Measurements from ENCODE around the gene AGMO. TPM values are rescaled to one million over a fixed set of nuclear protein-coding genes. Genes with fewer than 3 reads are reported as not detected.

The AGMO gene
- total and polyA plus RNA-seq, 2 donors (not counting 1 experiment from before 2014, with no cell fraction given) = not detected

DNA sequence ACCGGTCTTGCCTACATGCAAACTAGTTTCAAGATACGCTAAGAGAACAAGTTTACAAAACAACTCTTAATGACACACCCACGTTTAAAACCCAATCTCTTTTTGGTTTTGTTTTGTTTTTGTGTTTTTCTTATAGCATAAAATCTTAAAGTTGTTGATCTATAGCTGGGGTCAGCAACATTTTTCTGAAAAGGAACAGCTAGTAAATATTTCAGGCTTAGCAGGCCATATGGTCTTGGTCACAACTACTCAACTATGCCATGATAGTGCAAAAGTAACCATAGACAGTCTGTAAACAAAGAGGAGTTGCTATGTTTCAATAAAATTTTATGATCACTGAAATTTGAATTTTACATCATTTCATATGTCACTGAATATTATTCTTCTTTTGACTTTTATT, 327.4 kb downstream of the AGMO start:
- ATAC-seq (ENCODE audit: low read depth) (no peak), DNase-seq (no peak)
- Histone ChIP-seq H3K79me2 (ENCODE audit: control insufficient read depth, insufficient read depth, low read length) (no peaks in the 10 kb centered on the region), H3K27me3 (replicated peaks in 1 of 4; ENCODE audit: control extremely low read depth in 1 of 4, control insufficient read depth in 3 of 4, insufficient read depth in 4 of 4, low read length in 3 of 4) (no peaks in the 10 kb centered on the region), H2AFZ (ENCODE audit: insufficient read depth, low read depth, low read length, poor library complexity, severe bottlenecking) (no peak overlapping the region), H3K4me3 (ENCODE audit: control extremely low read depth in 1 of 5, extremely low read depth in 1 of 5, insufficient read depth in 1 of 5, low read depth in 2 of 5, low read length in 4 of 5) (no peak overlapping the region), H3K36me3 (replicated peaks in 1 of 2; ENCODE audit: control extremely low read depth in 1 of 2, control insufficient read depth in 1 of 2, extremely low read depth in 1 of 2, insufficient read depth in 2 of 2, low read length in 1 of 2) (no peaks in the 10 kb centered on the region), H4K20me1 (ENCODE audit: control insufficient read depth, insufficient read depth, low read length, poor library complexity, severe bottlenecking) (no peaks in the 10 kb centered on the region), H3K4me1 (ENCODE audit: control insufficient read depth in 2 of 2, insufficient read depth in 2 of 2, low read length in 2 of 2) (no peaks in the 10 kb centered on the region), H3K27ac (ENCODE audit: low read length in 2 of 2) (no peak overlapping the region), H3K4me2 (replicated peaks; ENCODE audit: low read depth, low read length, poor library complexity, severe bottlenecking) (no peak overlapping the region), H3K9ac (ENCODE audit: low read length) (no peak overlapping the region), H3K9me3 (ENCODE audit: control extremely low read depth in 1 of 3, control insufficient read depth in 2 of 3, insufficient read depth in 1 of 3, low read length in 2 of 3) (no peaks in the 10 kb centered on the region)
- Mint-ChIP-seq H3K27me3 (no peaks in the 10 kb centered on the region), H3K4me3 (no peak overlapping the region), H3K27ac (no peak overlapping the region), H3K9me3 (ENCODE audit: insufficient read depth) (peaks cover 10% of the 10 kb centered on the region), H3K4me1 (no peaks in the 10 kb centered on the region)
- ChIA-PET CTCF (no interaction called here), POLR2A (no interaction called here)
- intact Hi-C loops (cut with micrococcal nuclease) = no loop called here
- WGBS (ENCODE audit: insufficient coverage) = no CpG with 5 or more reads among the region's 3 CpGs
- TF ChIP-seq, protein P1, sequence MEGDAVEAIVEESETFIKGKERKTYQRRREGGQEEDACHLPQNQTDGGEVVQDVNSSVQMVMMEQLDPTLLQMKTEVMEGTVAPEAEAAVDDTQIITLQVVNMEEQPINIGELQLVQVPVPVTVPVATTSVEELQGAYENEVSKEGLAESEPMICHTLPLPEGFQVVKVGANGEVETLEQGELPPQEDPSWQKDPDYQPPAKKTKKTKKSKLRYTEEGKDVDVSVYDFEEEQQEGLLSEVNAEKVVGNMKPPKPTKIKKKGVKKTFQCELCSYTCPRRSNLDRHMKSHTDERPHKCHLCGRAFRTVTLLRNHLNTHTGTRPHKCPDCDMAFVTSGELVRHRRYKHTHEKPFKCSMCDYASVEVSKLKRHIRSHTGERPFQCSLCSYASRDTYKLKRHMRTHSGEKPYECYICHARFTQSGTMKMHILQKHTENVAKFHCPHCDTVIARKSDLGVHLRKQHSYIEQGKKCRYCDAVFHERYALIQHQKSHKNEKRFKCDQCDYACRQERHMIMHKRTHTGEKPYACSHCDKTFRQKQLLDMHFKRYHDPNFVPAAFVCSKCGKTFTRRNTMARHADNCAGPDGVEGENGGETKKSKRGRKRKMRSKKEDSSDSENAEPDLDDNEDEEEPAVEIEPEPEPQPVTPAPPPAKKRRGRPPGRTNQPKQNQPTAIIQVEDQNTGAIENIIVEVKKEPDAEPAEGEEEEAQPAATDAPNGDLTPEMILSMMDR (IDR thresholded peaks at IDR 0.05) = no peak
- TF ChIP-seq EZH2 (IDR thresholded peaks at IDR 0.05; ENCODE audit: borderline replicate concordance, insufficient read depth, low read depth, low read length, poor library complexity, severe bottlenecking) = no peak

DNA sequence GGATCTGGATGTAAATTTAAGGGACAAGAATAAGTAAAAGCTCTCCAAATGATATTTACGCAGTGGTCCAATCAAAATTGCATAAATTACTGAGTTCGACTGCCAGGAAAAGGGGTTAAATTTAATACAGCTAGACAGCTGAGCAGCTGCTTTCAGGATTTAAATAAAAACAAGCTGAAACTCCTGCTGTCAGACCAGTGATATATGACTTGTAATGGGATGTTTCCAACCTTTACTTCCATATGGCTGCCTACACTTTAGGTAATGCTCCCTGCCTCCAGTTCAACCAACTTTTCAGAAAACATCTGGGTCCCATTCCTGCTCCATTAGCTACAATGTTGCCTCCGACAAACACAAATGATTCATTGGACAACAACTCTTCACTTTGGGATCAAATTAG, 333.0 kb downstream of the AGMO start:
- H3K9me3 ChIP-seq (ENCODE audit: control extremely low read depth in 1 of 3, control insufficient read depth in 2 of 3, insufficient read depth in 1 of 3, low read length in 2 of 3) = no peaks in the 10 kb centered on the region
- H3K27me3 ChIP-seq (replicated peaks in 1 of 4; ENCODE audit: control extremely low read depth in 1 of 4, control insufficient read depth in 3 of 4, insufficient read depth in 4 of 4, low read length in 3 of 4) = no peaks in the 10 kb centered on the region
- intact Hi-C loops (cut with micrococcal nuclease) = no loop called here
- no peak overlapping the region for H3K4me3 ChIP-seq (ENCODE audit: control extremely low read depth in 1 of 5, extremely low read depth in 1 of 5, insufficient read depth in 1 of 5, low read depth in 2 of 5, low read length in 4 of 5)
- Mint-ChIP-seq H3K4me1 (no peaks in the 10 kb centered on the region), H3K27me3 (no peaks in the 10 kb centered on the region), H3K27ac (no peak overlapping the region), H3K4me3 (no peak overlapping the region), H3K9me3 (ENCODE audit: insufficient read depth) (peaks cover 6% of the 10 kb centered on the region)
- H3K4me2 ChIP-seq (replicated peaks; ENCODE audit: low read depth, low read length, poor library complexity, severe bottlenecking) = no peak overlapping the region
- H2AFZ ChIP-seq (ENCODE audit: insufficient read depth, low read depth, low read length, poor library complexity, severe bottlenecking) = no peak overlapping the region
- no peak overlapping the region for H3K27ac ChIP-seq (ENCODE audit: low read length in 2 of 2)
- TF ChIP-seq EZH2 (IDR thresholded peaks at IDR 0.05; ENCODE audit: borderline replicate concordance, insufficient read depth, low read depth, low read length, poor library complexity, severe bottlenecking) = no peak
- TF ChIP-seq, protein P1 (IDR thresholded peaks at IDR 0.05) = no peak
- ChIA-PET POLR2A (no interaction called here), CTCF (no interaction called here)
- no peaks in the 10 kb centered on the region for H4K20me1 ChIP-seq (ENCODE audit: control insufficient read depth, insufficient read depth, low read length, poor library complexity, severe bottlenecking)
- H3K36me3 ChIP-seq (replicated peaks in 1 of 2; ENCODE audit: control extremely low read depth in 1 of 2, control insufficient read depth in 1 of 2, extremely low read depth in 1 of 2, insufficient read depth in 2 of 2, low read length in 1 of 2) = no peaks in the 10 kb centered on the region
- H3K9ac ChIP-seq (ENCODE audit: low read length) = no peak overlapping the region
- ATAC-seq (ENCODE audit: low read depth) = no peak
- H3K4me1 ChIP-seq (ENCODE audit: control insufficient read depth in 2 of 2, insufficient read depth in 2 of 2, low read length in 2 of 2) = no peaks in the 10 kb centered on the region
- no peaks in the 10 kb centered on the region for H3K79me2 ChIP-seq (ENCODE audit: control insufficient read depth, insufficient read depth, low read length)
- DNase-seq = no peak
- 100% methylated on average over 2 of the region's 3 CpGs for WGBS (ENCODE audit: insufficient coverage)

Data from B cell (primary cell).